Anterior cingulate cortex (tissue), 58 donors: ENCODE results near the gene STEAP1B.
"Not testable (repeated sequence)": the region's sequence is repeated elsewhere in the genome, so short reads cannot be mapped to it uniquely, and the experiment has no call there.

Source experiments
- DNase-seq, 58 donors: peaks; one replicate each; lab custom pipeline; 2025; lab: John Stamatoyannopoulos, UW

STEAP1B gene

DNA sequence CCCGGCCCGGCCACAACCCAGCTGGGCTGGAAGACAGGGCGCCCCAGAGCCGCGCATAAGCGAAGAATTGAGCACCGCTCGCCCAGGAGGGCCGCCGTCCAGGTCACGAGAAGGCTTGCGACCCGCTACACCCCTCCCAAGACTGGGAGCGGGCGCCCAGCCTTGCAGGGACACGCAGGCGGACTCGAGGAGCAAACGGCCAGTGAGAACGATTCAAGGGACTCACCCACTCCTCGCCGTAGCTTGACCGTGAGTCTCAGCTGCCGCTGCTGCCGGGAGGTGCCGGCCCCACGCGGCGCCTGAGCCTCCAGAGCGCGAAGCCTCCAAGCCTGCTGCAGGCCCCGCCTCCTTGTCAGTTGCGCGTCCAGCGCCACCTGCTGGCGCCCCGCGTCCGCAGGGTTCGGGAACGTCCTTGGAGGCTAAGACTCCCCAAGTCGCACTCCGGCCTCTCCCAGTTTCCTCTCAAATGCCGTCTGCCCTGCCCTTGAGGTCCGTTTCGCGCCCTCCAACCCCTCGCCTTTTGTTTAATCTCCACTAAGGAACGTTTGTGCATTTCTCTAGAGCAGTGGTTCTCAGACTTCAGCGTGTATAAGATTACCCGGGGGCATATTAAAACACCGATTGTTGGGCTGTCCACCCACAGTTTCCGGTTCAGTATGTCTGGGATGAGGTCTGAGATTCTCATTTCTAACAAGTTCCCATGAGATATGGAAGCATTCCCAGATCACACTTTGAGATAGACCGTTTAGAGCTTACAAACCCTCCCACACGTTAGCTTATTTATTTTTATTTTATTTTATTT lies at the start of gene STEAP1B:
Gene STEAP1B (minus strand): TSS at position 301 of the 802 bp plus-strand sequence. CDS start 5,333 bp downstream, outside the sequence.
- peak in 55 of 58 donors; percentile 9 to 87 (median 70) for DNase-seq

DNA sequence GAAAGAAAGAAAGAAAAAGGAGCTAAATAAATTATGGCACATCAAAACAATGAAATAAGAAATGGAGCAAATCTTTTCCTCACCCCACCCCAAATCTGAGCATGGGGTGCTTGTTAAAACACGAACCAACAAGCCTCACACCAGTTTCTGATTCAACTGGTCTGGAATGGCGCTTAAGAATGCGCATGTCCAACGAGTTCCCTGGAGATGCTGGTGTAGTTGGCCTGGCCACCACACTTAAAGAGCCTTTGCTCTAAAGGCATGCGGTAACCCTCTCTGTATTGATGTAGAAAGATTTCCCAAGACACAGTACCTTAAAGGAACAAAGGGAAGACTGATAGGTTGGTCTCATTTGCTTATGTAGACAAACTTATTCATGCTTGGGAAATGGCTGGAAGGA lies 49.1 kb upstream of the STEAP1B start:
- no peak for DNase-seq

DNA sequence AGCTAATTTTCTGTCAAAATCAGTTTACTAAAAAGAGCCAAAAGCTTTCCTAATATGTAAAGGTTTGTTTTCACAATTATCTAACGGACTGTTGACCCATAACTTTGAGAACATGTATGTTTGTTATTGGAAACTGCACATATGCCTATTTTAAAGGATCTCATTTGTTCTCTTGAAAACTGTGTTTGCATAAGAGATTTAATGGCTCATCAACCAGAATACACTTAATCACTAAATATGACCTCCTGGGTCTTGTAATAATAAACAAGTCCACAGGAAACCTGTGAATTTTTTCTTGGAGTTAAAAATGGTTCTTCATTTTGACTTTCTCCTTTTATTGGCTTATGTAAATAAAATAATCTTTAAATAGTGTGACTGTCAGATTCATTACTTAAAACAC lies 48.3 kb upstream of the STEAP1B start:
- DNase-seq = no peak

DNA sequence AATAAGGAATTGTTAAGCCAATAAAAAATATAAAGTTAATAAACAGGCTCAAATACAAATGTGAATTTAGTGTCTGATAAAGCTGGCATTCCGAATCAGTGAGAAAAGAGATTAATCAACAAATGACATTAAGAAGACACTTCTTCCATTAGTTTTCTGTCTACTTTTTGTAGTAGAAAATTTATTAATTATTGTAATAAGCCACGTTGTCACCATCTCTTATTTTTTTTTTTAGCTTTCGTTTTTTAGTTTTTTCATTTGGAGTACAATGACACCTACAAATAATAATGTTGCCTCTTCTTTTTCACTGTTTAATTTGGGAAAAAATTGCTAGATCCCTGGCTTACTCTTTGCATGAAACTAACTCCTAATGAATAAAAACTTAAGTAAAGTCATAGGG lies 46.8 kb upstream of the STEAP1B start:
- DNase-seq = no peak

DNA sequence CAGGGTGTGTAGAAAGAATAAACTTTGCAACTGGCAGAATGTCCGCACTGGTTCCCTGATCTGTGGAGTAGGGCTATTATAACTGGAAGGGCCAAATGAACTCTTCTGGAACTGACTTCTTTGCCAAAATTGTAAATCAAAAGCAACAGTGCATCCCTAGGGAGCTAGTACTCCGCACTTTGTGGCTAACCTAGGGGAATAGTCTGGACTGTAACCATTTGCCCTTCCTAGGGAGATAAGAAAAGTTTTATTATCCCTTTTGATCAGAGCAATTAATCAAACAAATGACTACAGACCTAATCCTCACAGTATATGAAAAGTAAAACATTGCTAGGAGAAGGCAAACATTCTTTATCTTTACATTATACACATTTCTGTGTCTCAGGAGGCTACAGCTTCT lies 45.5 kb upstream of the STEAP1B start:
- no peak for DNase-seq

DNA sequence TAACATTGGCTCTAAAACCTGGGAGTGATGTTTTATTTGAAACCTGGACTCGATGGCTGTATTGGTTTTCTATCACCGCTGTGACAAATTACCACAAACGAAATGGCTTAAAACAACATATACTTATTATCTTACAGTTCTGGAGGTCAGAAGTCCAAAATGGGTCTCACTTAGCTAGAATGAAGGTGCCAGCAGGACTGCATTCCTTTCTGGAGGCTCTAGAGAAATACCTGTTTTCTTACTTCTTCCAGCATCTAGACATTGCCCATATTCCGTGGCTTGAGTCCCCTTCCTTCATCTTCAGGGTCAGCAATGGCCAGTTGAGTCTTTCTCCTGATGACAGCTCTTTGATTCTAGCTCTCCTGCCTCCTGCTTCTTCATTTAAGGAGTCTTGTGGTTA lies 44.3 kb upstream of the STEAP1B start:
- DNase-seq = no peak

DNA sequence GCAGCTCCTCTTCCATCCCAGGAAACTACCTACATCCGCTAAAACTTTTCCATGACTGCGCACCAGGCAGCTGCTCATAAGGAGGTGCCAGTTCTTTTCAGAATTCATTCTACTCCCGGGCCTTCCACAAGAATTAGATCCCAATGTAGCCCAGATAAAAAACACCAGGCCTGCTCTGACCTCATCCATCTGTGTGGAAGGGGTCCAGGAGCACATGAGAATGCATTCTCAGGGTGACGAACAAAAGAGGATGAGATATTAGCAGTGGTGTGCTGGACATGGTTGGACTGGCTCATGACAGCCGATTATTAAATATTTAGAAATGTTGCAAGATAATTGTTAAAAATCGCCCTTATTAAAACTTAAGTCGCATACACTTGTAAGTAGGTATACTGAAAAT lies 43.2 kb upstream of the STEAP1B start:
- no peak for DNase-seq

DNA sequence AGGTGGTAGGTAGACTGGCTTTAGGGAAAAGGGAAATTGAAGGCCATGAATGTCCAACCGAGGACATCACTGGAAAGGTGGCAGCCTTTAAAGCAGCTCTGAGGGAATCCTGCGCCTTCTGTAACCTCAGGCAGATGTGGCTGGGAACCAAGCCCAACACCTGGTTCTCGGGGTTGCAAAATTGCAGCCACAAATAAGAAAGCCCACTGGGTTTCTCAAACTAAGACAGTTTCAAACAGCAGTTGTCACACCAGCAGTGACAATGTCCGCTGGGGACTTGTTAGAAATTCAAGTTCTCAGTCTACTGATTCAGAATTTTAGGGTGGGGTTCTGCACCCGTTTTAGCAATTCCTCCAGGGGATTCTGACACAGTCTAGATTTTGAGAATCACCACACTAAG lies 42.7 kb upstream of the STEAP1B start:
- no peak for DNase-seq

DNA sequence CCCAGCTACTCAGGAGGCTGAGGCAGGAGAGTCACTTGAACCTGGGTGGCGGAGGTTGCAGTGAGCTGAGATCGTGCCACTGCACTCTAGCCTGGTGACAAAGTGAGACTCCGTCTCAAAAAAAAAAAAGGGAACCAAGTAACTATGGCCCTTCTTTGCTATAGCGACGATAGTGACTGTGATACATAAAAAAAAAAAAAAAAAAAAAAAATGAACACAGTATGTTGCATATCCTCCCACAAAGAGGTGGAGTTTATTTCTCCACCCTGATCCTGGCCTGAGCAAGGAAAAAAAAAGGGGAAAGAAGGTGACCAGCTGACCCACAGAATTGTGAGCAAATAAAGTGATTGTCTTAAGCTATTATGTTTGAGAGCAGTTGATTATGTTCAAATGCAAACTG lies 42.3 kb upstream of the STEAP1B start:
- no peak for DNase-seq

DNA sequence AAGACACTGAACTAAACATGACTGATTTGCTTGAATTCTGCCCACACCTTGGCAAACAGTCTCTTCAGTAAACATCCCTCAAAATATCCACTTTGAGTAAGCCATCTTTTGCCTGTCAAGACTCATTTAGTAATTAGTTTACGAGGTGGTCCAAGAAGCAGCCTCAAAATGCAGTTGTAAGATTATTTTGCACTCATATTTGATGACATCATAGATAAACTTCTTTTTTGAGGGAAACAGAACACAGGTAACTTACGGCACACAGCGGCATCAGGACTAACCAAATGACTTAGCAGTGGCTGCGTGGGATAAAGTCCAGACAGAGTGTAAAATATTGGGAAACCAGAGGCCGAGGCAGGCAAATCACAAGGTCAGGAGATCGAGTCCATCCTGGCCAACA lies 41.8 kb upstream of the STEAP1B start:
- DNase-seq = no peak

DNA sequence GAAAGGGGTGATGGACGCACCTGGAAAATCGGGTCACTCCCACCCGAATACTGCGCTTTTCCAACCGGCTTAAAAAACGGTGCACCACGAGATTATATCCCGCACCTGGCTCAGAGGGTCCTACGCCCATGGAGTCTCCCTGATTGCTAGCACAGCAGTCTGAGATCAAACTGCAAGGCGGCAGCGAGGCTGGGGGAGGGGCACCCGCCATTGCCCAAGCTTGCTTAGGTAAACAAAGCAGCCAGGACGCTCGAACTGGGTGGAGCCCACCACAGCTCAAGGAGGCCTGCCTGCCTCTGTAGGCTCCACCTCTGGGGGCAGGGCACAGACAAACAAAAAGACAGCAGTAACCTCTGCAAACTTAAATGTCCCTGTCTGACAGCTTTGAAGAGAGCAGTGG lies 28.5 kb upstream of the STEAP1B start:
- DNase-seq = not testable (repeated sequence)

DNA sequence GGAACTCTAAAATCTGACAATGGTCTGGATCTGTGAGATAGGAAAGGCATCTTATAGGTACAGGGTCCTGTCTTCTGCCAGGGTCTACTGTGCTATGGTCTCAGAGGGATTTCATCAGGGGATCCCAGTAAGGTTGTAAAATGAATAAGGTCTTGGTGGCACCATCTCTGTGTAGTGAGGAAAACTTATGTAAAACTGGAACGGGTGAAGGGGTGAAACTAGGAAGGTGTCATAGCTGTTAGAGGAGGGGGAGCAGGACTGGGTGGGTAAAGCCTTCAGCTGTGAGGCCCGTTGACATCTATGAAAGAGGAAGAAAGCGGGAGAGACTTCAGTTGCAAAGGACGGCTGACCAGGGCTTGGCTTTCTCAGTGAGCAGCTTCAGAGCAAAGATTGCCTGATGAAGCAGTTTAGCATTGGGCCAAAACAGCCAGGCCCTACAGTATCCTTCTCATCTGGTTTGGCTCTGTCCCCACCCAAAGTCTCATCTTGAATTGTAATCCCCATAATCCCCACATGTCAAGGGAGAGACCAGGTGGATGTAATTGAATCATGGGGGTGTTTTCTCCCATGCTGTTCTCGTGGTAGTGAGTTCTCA lies 24.5 kb upstream of the STEAP1B start:
- not testable (repeated sequence) for DNase-seq

DNA sequence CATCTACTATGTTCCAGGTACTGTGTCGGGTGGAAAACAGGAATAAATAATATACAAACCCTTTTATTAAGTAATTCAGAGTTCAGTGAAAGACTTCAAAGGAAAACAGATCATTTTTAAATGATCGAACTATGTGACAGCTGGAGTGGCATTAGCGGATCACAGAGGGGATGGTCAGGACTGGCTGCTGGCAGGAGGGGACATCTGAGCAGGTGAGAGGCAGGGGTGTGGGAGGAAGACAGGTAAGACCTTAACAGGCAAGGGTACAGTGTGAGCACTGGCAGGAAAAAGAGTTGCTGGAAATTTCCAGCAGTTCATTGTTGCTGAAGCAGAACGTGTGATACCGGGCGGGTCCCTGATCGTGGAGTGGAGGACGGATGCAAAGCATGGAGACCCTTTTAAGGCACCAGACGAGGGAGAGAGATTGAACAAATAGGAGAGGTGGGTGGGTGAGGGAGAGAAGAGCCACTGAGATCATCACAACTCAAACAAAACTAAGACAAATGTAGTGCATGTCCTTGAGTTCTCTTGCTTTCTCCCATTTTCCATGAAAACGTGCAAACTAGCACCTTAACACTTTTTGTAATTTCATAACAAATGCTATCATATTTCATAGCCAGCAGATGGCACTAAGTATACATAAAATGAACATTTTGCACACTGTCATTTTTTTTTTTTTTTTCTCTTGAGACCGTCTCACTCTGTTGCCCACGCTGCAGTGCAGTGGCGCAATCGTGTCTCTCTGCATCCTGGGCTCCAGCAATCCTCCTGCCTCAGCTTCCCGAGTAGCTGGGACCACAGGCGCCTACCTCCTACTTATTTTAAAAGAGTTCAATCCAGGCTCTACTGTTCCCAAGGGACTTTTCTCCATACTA lies 23.7 kb upstream of the STEAP1B start:
- DNase-seq = peak in 9 of 58 donors; percentile 1 to 18 (median 8)

DNA sequence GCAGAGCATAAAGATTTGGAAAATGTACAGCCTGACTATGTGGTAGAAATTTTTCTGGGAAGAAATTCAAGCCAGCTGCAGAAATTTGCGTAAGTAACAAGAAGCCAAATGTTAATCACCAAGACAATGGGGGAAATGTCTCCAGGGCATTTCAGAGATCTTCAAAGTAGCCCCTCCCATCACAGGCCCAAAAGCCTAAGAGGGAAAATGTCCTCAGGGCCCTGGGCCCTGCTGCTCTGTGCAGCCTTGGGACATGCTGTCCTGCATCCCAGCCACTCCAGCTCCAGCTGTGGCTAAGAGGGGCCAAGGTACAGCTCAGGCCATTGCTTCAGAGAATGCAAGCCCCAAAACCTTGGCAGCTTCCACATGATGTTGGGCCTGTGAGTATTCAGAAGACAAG lies 19.6 kb upstream of the STEAP1B start:
- DNase-seq = not testable (repeated sequence)

DNA sequence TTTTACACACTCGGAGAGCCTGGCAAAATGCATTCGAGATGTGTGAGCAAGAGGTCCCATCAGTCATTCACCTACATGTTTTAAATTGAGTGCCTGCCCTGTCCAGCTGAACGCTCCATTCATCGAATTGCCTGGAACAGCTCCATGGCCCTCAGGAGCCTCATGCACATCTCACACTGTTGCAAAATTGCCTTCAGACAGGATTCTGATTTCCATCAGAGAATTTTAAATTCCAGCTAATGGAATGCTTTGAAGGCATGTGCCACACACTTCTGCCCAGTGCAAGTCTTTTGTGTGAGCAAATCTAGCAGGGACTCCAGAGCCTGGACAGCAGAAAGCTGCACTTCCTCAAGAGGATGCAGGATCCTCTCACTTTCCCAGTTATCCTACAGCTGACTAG lies 17.0 kb upstream of the STEAP1B start:
- DNase-seq = not testable (repeated sequence)

DNA sequence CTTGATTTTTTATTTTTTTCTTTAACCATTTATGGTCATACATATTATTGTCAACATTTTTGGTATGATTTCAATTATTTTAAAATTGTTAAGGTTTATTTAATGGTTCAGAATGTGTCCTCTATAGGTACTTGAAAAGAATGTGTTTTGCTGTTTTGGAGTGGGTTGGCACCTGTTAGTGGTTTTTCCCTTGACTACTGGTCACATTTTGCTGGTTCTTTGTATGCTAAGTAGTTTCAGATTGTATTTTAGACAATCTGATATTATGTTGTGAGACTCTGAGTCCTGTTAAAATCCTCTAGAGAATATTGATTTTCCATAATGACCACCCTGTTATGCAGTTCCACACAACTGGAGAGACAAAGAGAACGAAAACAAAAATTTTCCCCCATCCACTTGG lies 15.0 kb upstream of the STEAP1B start:
- not testable (repeated sequence) for DNase-seq

DNA sequence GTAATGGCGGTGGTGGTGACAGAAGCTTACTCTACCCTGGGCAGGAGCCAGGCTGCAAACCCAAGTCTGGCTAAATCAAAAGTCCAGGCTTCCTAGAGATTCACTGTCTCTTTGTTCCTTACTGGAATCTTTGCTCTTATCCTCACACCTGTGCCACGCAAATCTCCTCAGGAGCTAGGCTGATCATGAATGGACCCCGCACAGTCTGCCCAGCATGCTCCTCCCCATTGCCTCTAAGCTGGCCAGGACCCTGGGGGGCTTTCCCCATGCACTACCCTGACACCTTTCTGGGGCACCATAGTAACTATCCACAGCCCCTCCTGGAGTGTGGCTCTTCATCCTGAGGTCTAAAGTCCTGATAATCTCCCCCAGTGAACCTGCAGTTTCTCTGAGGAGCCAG lies 7.3 kb upstream of the STEAP1B start:
- not testable (repeated sequence) for DNase-seq

DNA sequence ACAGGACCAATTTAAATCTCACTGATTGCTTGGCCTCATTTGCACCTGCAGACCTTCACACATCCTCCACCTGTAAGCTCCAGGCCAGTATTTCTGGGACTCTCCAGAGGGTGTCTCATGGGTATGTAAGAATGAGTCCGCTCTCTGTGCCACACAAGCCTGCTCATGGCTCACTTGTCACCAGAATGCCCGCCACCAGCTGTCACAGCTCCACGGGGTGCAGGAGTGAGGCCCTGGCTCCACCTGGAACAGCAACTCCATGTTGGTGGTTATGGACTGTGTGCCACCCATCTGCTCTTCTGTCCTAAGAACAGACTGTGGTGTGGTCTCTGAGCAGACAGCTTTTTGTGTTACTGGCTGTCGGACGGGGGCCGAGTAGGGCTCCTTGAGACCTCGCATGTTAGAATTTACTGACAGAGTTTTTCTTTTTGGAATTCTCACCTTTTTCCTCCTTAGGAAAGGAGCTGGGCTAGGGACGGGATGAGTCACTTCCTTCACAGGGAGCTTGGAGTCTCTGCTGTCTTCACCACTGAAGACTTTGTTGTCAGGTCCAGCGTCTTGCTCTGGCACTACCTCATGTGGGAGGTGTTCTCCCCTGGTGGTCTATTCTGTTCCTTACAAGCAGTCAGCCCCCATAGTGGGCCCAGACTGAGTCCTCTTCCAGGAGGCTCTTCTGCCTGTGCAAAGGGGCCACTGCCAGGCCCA lies 6.5 kb upstream of the STEAP1B start:
- not testable (repeated sequence) for DNase-seq

DNA sequence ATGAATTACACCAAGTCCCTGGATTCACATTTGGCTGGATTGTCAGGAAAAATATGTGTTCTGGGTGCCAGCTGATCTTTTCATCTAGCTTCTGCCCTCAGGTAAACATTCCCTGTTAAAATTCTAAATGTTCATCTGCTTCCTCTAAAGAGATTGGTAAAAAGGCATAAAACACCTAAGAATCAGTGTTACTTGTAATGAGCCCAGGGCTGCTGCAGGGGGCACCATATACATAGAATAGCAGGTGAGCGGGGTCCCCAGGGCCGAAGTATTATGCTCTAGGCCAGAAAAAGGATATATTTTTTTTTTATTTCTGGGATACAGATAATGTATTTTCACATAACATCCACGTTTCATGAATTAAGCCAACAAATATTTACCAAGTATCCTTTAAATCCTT lies 4.5 kb upstream of the STEAP1B start:
- DNase-seq = not testable (repeated sequence)

DNA sequence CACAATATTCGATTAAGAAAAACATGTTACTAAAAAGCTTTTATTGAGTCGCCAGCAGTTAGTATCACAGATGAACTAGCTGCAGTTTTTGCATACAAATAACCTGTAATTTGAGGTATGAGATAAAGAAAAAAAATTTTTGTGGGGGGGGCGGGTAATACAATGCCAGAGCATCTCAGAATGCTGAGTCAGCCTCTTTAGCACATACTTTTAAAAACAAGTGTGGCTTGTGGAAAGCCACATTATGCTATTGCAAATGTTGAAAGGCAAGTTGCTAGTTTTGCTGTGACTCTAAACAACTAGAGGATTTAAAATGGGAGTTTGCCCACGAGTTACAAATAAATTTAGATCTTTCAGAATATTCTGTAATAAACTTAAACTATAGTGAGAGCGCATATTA lies 2.1 kb upstream of the STEAP1B start:
- DNase-seq = not testable (repeated sequence)
